K562 (cell line): ENCODE measurements around the gene PODXL2. TPM values are rescaled to one million over a fixed set of nuclear protein-coding genes. Genes with fewer than 3 reads are reported as not detected.

Source experiments
- ATAC-seq: fragments of 200-7000 bp; cut with Tn5 transposase; 3 replicates; pipeline ENCODE4 v1.9.1; 2020; ENCODE audit warnings: moderate library complexity
- BruUV-seq: library from RNA; stranded (reverse); fragments of 400-500 nt; replicated peaks from 2 replicates; lab custom pipeline; 2021; lab: Mats Ljungman, UMichigan
- CTCF ChIA-PET: fragments of 300-600 bp; formaldehyde crosslinking; extraction: SDS; loops from one replicate; lab custom pipeline; 2021; ENCODE audit warnings: low intra/inter-chr PET ratio; lab: Yijun Ruan, JAX
- POLR2A ChIA-PET: fragments of 300-600, 350-650 bp; sonication (Branson Sonifier 250); formaldehyde crosslinking; extraction: SDS; loops from one replicate; lab custom pipeline; 2021; ENCODE audit warnings: antibody characterized with exemption, inconsistent platforms; lab: Yijun Ruan, JAX
- DNase-seq, 4 experiments: peaks; one replicate each; pipeline versions ENCODE4 v3.0.0 to v3.0.0-alpha.2; 2011 to 2018; ENCODE audit warnings: low spot score in 3 of 4, mixed read lengths in 3 of 4; ENCODE audit errors: extremely low read depth in 1 of 4
- FAIRE-seq: peaks from 2 replicates; lab custom pipeline; 2011; peaks lifted over from hg19 to GRCh38; lab: Jason Lieb, UNC
- H2AFZ ChIP-seq: 2 replicates; pipeline ENCODE4 v1.6.0; 2011; ENCODE audit warnings: low read depth, low read length, control low read depth, inconsistent platforms
- H3K27ac ChIP-seq: fragments of 200-600 bp; 3 replicates; pipeline ENCODE4 v1.8.0; 2011; ENCODE audit warnings: low read depth, mild to moderate bottlenecking, control low read depth, inconsistent platforms, low read length, moderate library complexity, mixed read lengths; ENCODE audit errors: extremely low read depth
- H3K27me3 ChIP-seq, 2 experiments: fragments of 300-600 bp in 1 of 2; 2 replicates in 1 of 2; 3 replicates in 1 of 2; pipeline versions ENCODE4 v1.6.0 to v1.8.0; 2011; ENCODE audit warnings: inconsistent platforms in 2 of 2, low read length in 2 of 2, mild to moderate bottlenecking in 1 of 2, mixed read lengths in 1 of 2, moderate library complexity in 1 of 2; ENCODE audit not compliant: control insufficient read depth in 2 of 2, insufficient read depth in 2 of 2
- H3K36me3 ChIP-seq: fragments of 300-600 bp; 3 replicates; pipeline ENCODE4 v1.8.0; 2011; ENCODE audit warnings: mild to moderate bottlenecking, low read length, inconsistent platforms; ENCODE audit not compliant: control insufficient read depth, insufficient read depth
- H3K4me1 ChIP-seq, 2 experiments: fragments of 200-600 bp in 1 of 2; replicated peaks in 1 of 2; 2 replicates in 1 of 2; 3 replicates in 1 of 2; pipeline versions ENCODE4 v1.5.1 to v1.8.0; 2011; ENCODE audit warnings: inconsistent platforms in 2 of 2, low read length in 2 of 2, mild to moderate bottlenecking in 1 of 2, mixed read lengths in 1 of 2, moderate library complexity in 1 of 2; ENCODE audit not compliant: control insufficient read depth in 2 of 2, insufficient read depth in 2 of 2
- H3K4me2 ChIP-seq: 2 replicates; pipeline ENCODE4 v1.6.1; 2011; ENCODE audit warnings: low read length, control low read depth, inconsistent platforms, mixed read lengths; ENCODE audit not compliant: insufficient read depth
- H3K4me3 ChIP-seq: fragments of 200-600 bp; sonication (generic), shearing (Covaris generic); 2 replicates; pipeline ENCODE4 v1.5.1; 2016; ENCODE audit warnings: control low read depth, inconsistent platforms
- H3K79me2 ChIP-seq: fragments of 200-600 bp; 3 replicates; pipeline ENCODE4 v1.8.0; 2011; ENCODE audit warnings: low read length, inconsistent platforms; ENCODE audit not compliant: control insufficient read depth, insufficient read depth
- H3K9ac ChIP-seq, 2 experiments: 2 replicates each; pipeline versions ENCODE4 v1.6.0 to v1.6.1; 2011; ENCODE audit warnings: low read depth in 2 of 2, low read length in 2 of 2, control low read depth in 1 of 2, inconsistent platforms in 1 of 2, mild to moderate bottlenecking in 1 of 2, mixed read lengths in 1 of 2; ENCODE audit not compliant: insufficient read depth in 1 of 2
- H3K9me1 ChIP-seq: one replicate; pipeline ENCODE4 v1.6.0; 2011; ENCODE audit warnings: inconsistent platforms, mild to moderate bottlenecking, low read length, moderate library complexity; ENCODE audit not compliant: control insufficient read depth, insufficient read depth
- H3K9me3 ChIP-seq: replicated peaks from 2 replicates; pipeline ENCODE4 v1.5.1; 2011; ENCODE audit warnings: low read depth, low read length, inconsistent platforms; ENCODE audit not compliant: control insufficient read depth, insufficient read depth
- H4K20me1 ChIP-seq: replicated peaks from 2 replicates; pipeline ENCODE4 v1.6.1; 2011; ENCODE audit warnings: low read length, inconsistent platforms, mixed read lengths; ENCODE audit not compliant: control insufficient read depth, insufficient read depth
- HBP1 ChIP-seq: fragments of 450-650 bp; formaldehyde crosslinking; IDR thresholded peaks from 2 replicates; pipeline ENCODE4 v1.4.0; 2022; ENCODE audit warnings: missing genetic modification characterization
- HLTF ChIP-seq: fragments of 450-650 bp; IDR thresholded peaks from 2 replicates; pipeline ENCODE4 v1.6.1; 2016
- MEF2D ChIP-seq: conservative IDR thresholded peaks from 2 replicates; pipeline ENCODE4 v1.6.1; 2016; ENCODE audit warnings: low read depth, missing genetic modification characterization, missing compliant biosample characterization
- MTA2 ChIP-seq: fragments of 450-650 bp; IDR thresholded peaks from 2 replicates; pipeline ENCODE4 v1.6.1; 2016; ENCODE audit warnings: low read depth
- NEUROD1 ChIP-seq: fragments of 150-350 bp; IDR thresholded peaks from 2 replicates; pipeline ENCODE4 v1.6.1; 2014; ENCODE audit warnings: borderline replicate concordance, low read length, low read depth; ENCODE audit not compliant: partially characterized antibody
- SMARCE1 ChIP-seq: fragments of 450-650 bp; IDR thresholded peaks from 2 replicates; pipeline ENCODE4 v1.7.1; 2016; ENCODE audit warnings: mild to moderate bottlenecking
- WGBS: fragments of 100-300 bp; shearing (Covaris generic); methylation state at CpG from one replicate; pipeline ENCODE4 v1.1.6; 2016; ENCODE audit warnings: low coverage, mixed read lengths; ENCODE audit not compliant: insufficient coverage; ENCODE audit errors: missing lambda C conversion rate; 5-methylcytosine and 5-hydroxymethylcytosine counted together
- in situ Hi-C: fragments of 300-500 bp; cut with MboI; formaldehyde crosslinking; loops from 4 replicates; pipeline ENCODE4 v1.15.0; 2018; ENCODE audit warnings: inconsistent platforms, mixed read lengths
- intact Hi-C: fragments of 100-400 bp; cut with micrococcal nuclease; formaldehyde crosslinking; loops from 2 replicates; pipeline ENCODE4 v1.14.2; 2022
- polyA plus RNA-seq, 8 experiments: library from polyadenylated mRNA; depleted of rRNA in 4 of 8; stranded (reverse) in 5 of 8; unstranded in 3 of 8; fragments of >200 nt; fragmentation: Nextera tagmentation in 2 of 8; fragmentation: Illumina TruSeq in 1 of 8; extraction: Ambion mirVana in 2 of 8; extraction: Trizol in 1 of 8; gene quantifications; 2 replicates each; pipeline versions ENCODE4 v1.2.1 to v1.2.3, GENCODE V29; 2011 to 2014; ENCODE audit warnings: inconsistent platforms in 1 of 8, missing spikeins in 1 of 8
- total RNA-seq, 7 experiments: library from RNA; depleted of rRNA in 6 of 7; stranded (reverse); fragments of >200 nt in 6 of 7; fragmentation: Illumina TruSeq in 2 of 7; extraction: Trizol in 2 of 7; gene quantifications; 2 replicates each; pipeline versions ENCODE4 v1.2.1 to v1.2.3, GENCODE V29; 2011 to 2021; ENCODE audit warnings: low replicate concordance in 1 of 7

The PODXL2 gene
- total and polyA plus RNA-seq, 9 of the 15 experiments (the other 6 are each of a cell fraction or from before 2014, with no cell fraction given), result 0.03 to 52.5 (median 21.9) TPM

- intact Hi-C loops, result loop anchor here (10.0 kb wide), 1 partner anchor 276 kb away; no protein-coding TSS in a partner anchor
- DNase-seq, result no peak
- H3K4me3 ChIP-seq, result no peak overlapping the region
- peaks cover 0 to 20% of the 10 kb centered on the region in 2 experiments; a peak in 4 of 5 replicates for H3K27me3 ChIP-seq
- no peaks in the 10 kb centered on the region for H3K9me1 ChIP-seq
- H3K4me2 ChIP-seq, result no peak overlapping the region
- no peak for ATAC-seq
- POLR2A ChIA-PET, result interaction anchor here (0.5 to 0.7 kb wide), 2 partner anchors 129 to 919 kb away, joined by 3 read pairs; no protein-coding TSS in a partner anchor
- H3K27ac ChIP-seq, result no peak overlapping the region
- CTCF ChIA-PET, result no interaction called here
- FAIRE-seq, result no peak
- WGBS, result 6% methylated on average over 18 of the region's 20 CpGs
- no TSS peak for BruUV-seq
- in situ Hi-C loops, result no loop called here
- H3K9ac ChIP-seq, result no peak overlapping the region
- no peak overlapping the region for H2AFZ ChIP-seq
- TF ChIP-seq HBP1 (CRISPR knock-in tag) (no peak), NEUROD1 (no peak), SMARCE1 (no peak), HLTF (no peak), MEF2D (tag) (no peak), MTA2 (no peak)
- H3K4me1 ChIP-seq, result no peaks in the 10 kb centered on the region
- no peaks in the 10 kb centered on the region for H4K20me1 ChIP-seq
- no peaks in the 10 kb centered on the region for H3K36me3 ChIP-seq
- no peaks in the 10 kb centered on the region for H3K79me2 ChIP-seq
- H3K9me3 ChIP-seq, result no peaks in the 10 kb centered on the region
Measured at GRCh38 chr3:127688416-127689265, 59.7 kb downstream of the PODXL2 start.
